ENCODE measurements around the gene SLN. TPM values are rescaled to one million over a fixed set of nuclear protein-coding genes. Genes with fewer than 3 reads are reported as not detected.

SLN gene
- total and polyA plus RNA-seq, 2 donors (not counting 3 experiments of a cell fraction or from before 2014, with no cell fraction given): 0.25 TPM; not detected in 1

- Histone ChIP-seq H3K9ac (replicated peaks; ENCODE audit: extremely low read depth, insufficient read depth, low read length) (no peak overlapping the region), H4K20me1 (replicated peaks; ENCODE audit: control insufficient read depth, extremely low read depth, insufficient read depth, low read length) (no peaks in the 10 kb centered on the region), H3K4me3 (replicated peaks in 1 of 3; ENCODE audit: insufficient read depth in 1 of 3, low read depth in 1 of 3, low read length in 3 of 3) (no peak overlapping the region), H3K9me3 (replicated peaks; ENCODE audit: control insufficient read depth, insufficient read depth, low read length) (no peaks in the 10 kb centered on the region), H3K9me1 (replicated peaks; ENCODE audit: control insufficient read depth, extremely low read depth, insufficient read depth, low read length) (no peaks in the 10 kb centered on the region), H3K4me2 (ENCODE audit: insufficient read depth, low read length) (no peak overlapping the region), H2AFZ (ENCODE audit: low read depth, low read length) (no peak overlapping the region), H3K27me3 (ENCODE audit: control insufficient read depth in 2 of 2, insufficient read depth in 2 of 2, low read length in 2 of 2) (no peaks in the 10 kb centered on the region), H3K4me1 (ENCODE audit: control insufficient read depth, extremely low read depth, insufficient read depth, low read length) (no peaks in the 10 kb centered on the region), H3K79me2 (ENCODE audit: control insufficient read depth, insufficient read depth, low read length) (no peaks in the 10 kb centered on the region), H3K36me3 (ENCODE audit: control insufficient read depth in 2 of 2, extremely low read depth in 1 of 2, insufficient read depth in 2 of 2, low read length in 2 of 2) (no peaks in the 10 kb centered on the region), H3K27ac (ENCODE audit: insufficient read depth, low read depth, low read length) (no peak overlapping the region)
- ChIA-PET CTCF (no interaction called here), POLR2A (no interaction called here)
- no peak for FAIRE-seq
- TF ChIP-seq POLR2A (IDR thresholded peaks at IDR 0.05; ENCODE audit: low read depth, low read length): no peak
- TF ChIP-seq CTCF (IDR thresholded peaks at IDR 0.05; ENCODE audit: extremely low read depth in 1 of 2, insufficient read depth in 1 of 2, low read depth in 1 of 2, low read length in 2 of 2): no peak
- no peak for TF ChIP-seq MYC (IDR thresholded peaks at IDR 0.05; ENCODE audit: low read depth, low read length)
- TF ChIP-seq EZH2 (IDR thresholded peaks at IDR 0.05; ENCODE audit: borderline replicate concordance, low read depth, low read length, severe bottlenecking): no peak
- TF ChIP-seq MAX (IDR thresholded peaks at IDR 0.05; ENCODE audit: insufficient read depth, insufficient read length): no peak
- TF ChIP-seq POLR2AphosphoS5 (IDR thresholded peaks at IDR 0.05; ENCODE audit: insufficient read depth, low read depth, low read length): no peak
- TF ChIP-seq GATA2 (IDR thresholded peaks at IDR 0.05; ENCODE audit: insufficient read depth, insufficient read length, low read depth, low read length): no peak
- no peak for TF ChIP-seq FOS (IDR thresholded peaks at IDR 0.05; ENCODE audit: borderline replicate concordance, insufficient read depth, low read length)
- TF ChIP-seq JUN (IDR thresholded peaks at IDR 0.05; ENCODE audit: borderline replicate concordance, insufficient read depth, insufficient read length, low read depth): no peak
- intact Hi-C loops (cut with micrococcal nuclease) (no loop called here), dilution Hi-C loops (cut with MboI; ENCODE audit: extremely low pct_ligation_motif_present, low sequenced_read_pairs) (no loop called here)
- BruUV-seq (replicated peaks): no TSS peak
- DNase-seq (ENCODE audit: low read depth, low spot score): no peak
These were observed 44.8 kb downstream of the SLN start for GRCh38 chr11:107666911-107667613.

All from endothelial cell of umbilical vein (primary cell).